ENCODE measurements around the gene CCDC68. TPM values are rescaled to one million over a fixed set of nuclear protein-coding genes. Genes with fewer than 3 reads are reported as not detected.

Gene CCDC68
- total and polyA plus RNA-seq, 2 of the 8 experiments (the other 6 are each of a cell fraction or from before 2014, with no cell fraction given): 0.06 to 0.80 TPM

- no peak overlapping the region for H4K8ac ChIP-seq (ENCODE audit: extremely low read depth, insufficient read depth, low read length)
- no peak overlapping the region for H3K56ac ChIP-seq (replicated peaks; ENCODE audit: insufficient read length, low read depth, low read length)
- ChIA-PET POLR2A (ENCODE audit: partially characterized antibody) (no interaction called here), CTCF (ENCODE audit: partially characterized antibody) (interaction anchor here (1.2 to 1.7 kb wide), 2 partner anchors 12 to 48 kb away, joined by 3 to 4 read pairs; no protein-coding TSS in a partner anchor)
- H3K27ac ChIP-seq (ENCODE audit: low read depth, low read length): no peak overlapping the region
- DNase-seq (ENCODE audit: low read depth in 1 of 2, low spot score in 2 of 2) (no peak), FAIRE-seq (no peak)
- H4K5ac ChIP-seq (ENCODE audit: insufficient read length, low read depth, low read length): no peak overlapping the region
- H3K79me2 ChIP-seq (ENCODE audit: control insufficient read depth in 1 of 2, insufficient read depth in 2 of 2, low read length in 2 of 2): no peaks in the 10 kb centered on the region
- no peaks in the 10 kb centered on the region for H3K27me3 ChIP-seq (replicated peaks in 1 of 4; ENCODE audit: control insufficient read depth in 3 of 4, extremely low read depth in 1 of 4, insufficient read depth in 3 of 4, low read length in 3 of 4)
- no peaks in the 10 kb centered on the region for H3K79me1 ChIP-seq (ENCODE audit: low read depth, low read length)
- no peaks in the 10 kb centered on the region for H3K9me3 ChIP-seq (ENCODE audit: insufficient read depth in 2 of 2, low read depth in 1 of 2, low read length in 1 of 2)
- no peak overlapping the region for H2BK12ac ChIP-seq (ENCODE audit: low read depth, low read length)
- H2BK15ac ChIP-seq (ENCODE audit: low read length): no peak overlapping the region
- no peak overlapping the region for H4K91ac ChIP-seq (replicated peaks; ENCODE audit: insufficient read length, low read length)
- no peak overlapping the region for H3K18ac ChIP-seq (ENCODE audit: extremely low read depth, low read length)
- H2BK20ac ChIP-seq (ENCODE audit: low read length): no peak overlapping the region
- 0 out of 2 replicates have a peak overlapping the region, but pooled peaks have one; percentile 19 for H2AFZ ChIP-seq (ENCODE audit: low read length)
- no peaks in the 10 kb centered on the region for H3K4me1 ChIP-seq (replicated peaks in 1 of 4; ENCODE audit: control insufficient read depth in 3 of 4, insufficient read depth in 4 of 4, low read length in 3 of 4)
- no peak overlapping the region for H3K4me3 ChIP-seq (ENCODE audit: extremely low read depth in 1 of 4, insufficient read depth in 2 of 4, low read depth in 3 of 4, low read length in 4 of 4)
- H2AK5ac ChIP-seq (ENCODE audit: low read depth, low read length): no peak overlapping the region
- H3K4ac ChIP-seq (replicated peaks; ENCODE audit: insufficient read length, low read depth, low read length): no peak overlapping the region
- WGBS, 2 experiments (ENCODE audit: extremely low coverage in 1 of 2, insufficient coverage in 1 of 2, insufficient read length in 1 of 2, insufficient replicate concordance in 2 of 2, low coverage in 1 of 2, low lambda C conversion rate in 2 of 2, missing lambda C conversion rate in 1 of 2): 72% methylated on average over 5 of the region's 5 CpGs; no CpG with 5 or more reads in 1 of the 2 experiments
- no peak overlapping the region for H3K23ac ChIP-seq (ENCODE audit: insufficient read length)
- H3K23me2 ChIP-seq (ENCODE audit: low read depth, low read length): no peaks in the 10 kb centered on the region
- no peak overlapping the region for H3K14ac ChIP-seq (ENCODE audit: insufficient read length)
- H3K4me2 ChIP-seq (ENCODE audit: insufficient read depth in 1 of 2, low read depth in 2 of 2, low read length in 2 of 2): no peak overlapping the region
- H2BK120ac ChIP-seq (replicated peaks; ENCODE audit: low read depth, low read length): no peak overlapping the region
- H3K36me3 ChIP-seq (ENCODE audit: control insufficient read depth in 2 of 4, insufficient read depth in 4 of 4, low read length in 3 of 4): no peaks in the 10 kb centered on the region
- no peak overlapping the region for H3K9ac ChIP-seq (replicated peaks in 1 of 4; ENCODE audit: extremely low read depth in 1 of 4, low read depth in 3 of 4, low read length in 3 of 4)
- no peaks in the 10 kb centered on the region for H4K20me1 ChIP-seq (replicated peaks in 1 of 2; ENCODE audit: control insufficient read depth in 1 of 2, insufficient read depth in 2 of 2, low read length in 2 of 2)
- H2BK5ac ChIP-seq (ENCODE audit: low read depth, low read length): no peak overlapping the region
- no peak for TF ChIP-seq RFX5 (IDR thresholded peaks at IDR 0.05; ENCODE audit: borderline replicate concordance, low read depth, low read length)
- no peak for TF ChIP-seq CBX5 (IDR thresholded peaks at IDR 0.05; ENCODE audit: low read depth, low read length)
- TF ChIP-seq SUZ12 (IDR thresholded peaks at IDR 0.05; ENCODE audit: low read length): no peak
- no peak for TF ChIP-seq GTF2F1 (IDR thresholded peaks at IDR 0.05; ENCODE audit: borderline replicate concordance, low read depth, low read length)
- no peak for TF ChIP-seq ASH2L (IDR thresholded peaks at IDR 0.05; ENCODE audit: low read length)
- TF ChIP-seq SP4 (IDR thresholded peaks at IDR 0.05; ENCODE audit: low read length): no peak
- no peak for TF ChIP-seq TBP (IDR thresholded peaks at IDR 0.05; ENCODE audit: low read depth, low read length)
- TF ChIP-seq KDM1A (IDR thresholded peaks at IDR 0.05; ENCODE audit: borderline replicate concordance, low read length): no peak
- TF ChIP-seq CTBP2 (IDR thresholded peaks at IDR 0.05; ENCODE audit: borderline replicate concordance, insufficient read depth, insufficient read length, low read length): no peak
- TF ChIP-seq CEBPB (IDR thresholded peaks at IDR 0.05; ENCODE audit: low read depth, low read length): no peak
- TF ChIP-seq JUN (IDR thresholded peaks at IDR 0.05; ENCODE audit: low read depth, low read length): no peak
- no peak for TF ChIP-seq BACH1 (IDR thresholded peaks at IDR 0.05; ENCODE audit: low read length)
- no peak for TF ChIP-seq BRCA1 (IDR thresholded peaks at IDR 0.05; ENCODE audit: low read depth, low read length)
- no peak for TF ChIP-seq NANOG (IDR thresholded peaks at IDR 0.05; ENCODE audit: insufficient read depth, low read depth, low read length, poor library complexity, severe bottlenecking)
- TF ChIP-seq YY1 (IDR thresholded peaks at IDR 0.05; ENCODE audit: low read depth, low read length): no peak
These were observed 41.3 kb upstream of the CCDC68 start for GRCh38 chr18:55000529-55000928.

All from H1 (cell line).